ENCODE measurements around the gene EOLA1.
"Not testable (repeated sequence)": the region's sequence is repeated elsewhere in the genome, so short reads cannot be mapped to it uniquely, and the experiment has no call there.

Gene EOLA1

GRCh38 chrX:149539283-149540130, 1.3 kb upstream of the EOLA1 start:
- FAIRE-seq = peak; percentile 100
- peak; percentile 58 for DNase-seq (ENCODE audit: extremely low spot score, insufficient read length, low read depth)

- FAIRE-seq (no peak), DNase-seq (ENCODE audit: extremely low spot score, insufficient read length, low read depth) (peak; percentile 58)
Measured at GRCh38 chrX:149540131-149540620, 636 bp upstream of the EOLA1 start.

- FAIRE-seq (peak; percentile 5), DNase-seq (ENCODE audit: extremely low spot score, insufficient read length, low read depth) (no peak)
Measured at GRCh38 chrX:149541521-149542047, 772 bp downstream of the EOLA1 start.

- not testable (repeated sequence) for DNase-seq (ENCODE audit: extremely low spot score, insufficient read length, low read depth)
Measured at GRCh38 chrX:149545545-149546543, 5.0 kb downstream of the EOLA1 start.

GRCh38 chrX:149546962-149547361, 6.2 kb downstream of the EOLA1 start:
- not testable (repeated sequence) for DNase-seq (ENCODE audit: extremely low spot score, insufficient read length, low read depth)
- FAIRE-seq = peak; percentile 72

More at GRCh38 chrX:149545545-149546543, 5.0 kb downstream of the EOLA1 start:
- peak; percentile 60 for FAIRE-seq

- not testable (repeated sequence) for FAIRE-seq
Measured at GRCh38 chrX:149547782-149548181, 7.0 kb downstream of the EOLA1 start.

GRCh38 chrX:149549701-149550100, 8.9 kb downstream of the EOLA1 start, which contains the start of gene HSFX3:
HSFX3 (minus strand) TSS chrX:149549924; CDS start chrX:149549852, 72 bp downstream.
- DNase-seq (ENCODE audit: extremely low spot score, insufficient read length, low read depth); FAIRE-seq: not testable (repeated sequence)

More at GRCh38 chrX:149547782-149548181, 7.0 kb downstream of the EOLA1 start:
- DNase-seq (ENCODE audit: extremely low spot score, insufficient read length, low read depth) = not testable (repeated sequence)

GRCh38 chrX:149550454-149550853, 9.6 kb downstream of the EOLA1 start:
- peak; percentile 55 for FAIRE-seq

GRCh38 chrX:149551245-149551938, 10.6 kb downstream of the EOLA1 start:
- peak; percentile 88 for FAIRE-seq
- not testable (repeated sequence) for DNase-seq (ENCODE audit: extremely low spot score, insufficient read length, low read depth)

More at GRCh38 chrX:149550454-149550853, 9.6 kb downstream of the EOLA1 start:
- DNase-seq (ENCODE audit: extremely low spot score, insufficient read length, low read depth) = not testable (repeated sequence)

GRCh38 chrX:149551939-149552248, 11.1 kb downstream of the EOLA1 start:
- FAIRE-seq = not testable (repeated sequence)

GRCh38 chrX:149555251-149555650, 14.4 kb downstream of the EOLA1 start:
- not testable (repeated sequence) for DNase-seq (ENCODE audit: extremely low spot score, insufficient read length, low read depth); FAIRE-seq

More at GRCh38 chrX:149551939-149552248, 11.1 kb downstream of the EOLA1 start:
- DNase-seq (ENCODE audit: extremely low spot score, insufficient read length, low read depth) = not testable (repeated sequence)

GRCh38 chrX:149563359-149563758, 22.5 kb downstream of the EOLA1 start:
- DNase-seq (ENCODE audit: extremely low spot score, insufficient read length, low read depth) (no peak), FAIRE-seq (no peak)

- DNase-seq (ENCODE audit: extremely low spot score, insufficient read length, low read depth) = no peak
- FAIRE-seq = no peak
Measured at GRCh38 chrX:149567621-149568417, 27.0 kb downstream of the EOLA1 start.

GRCh38 chrX:149568701-149569296, 28.0 kb downstream of the EOLA1 start:
- FAIRE-seq (no peak), DNase-seq (ENCODE audit: extremely low spot score, insufficient read length, low read depth) (no peak)

- no peak for DNase-seq (ENCODE audit: extremely low spot score, insufficient read length, low read depth)
- FAIRE-seq = no peak
Measured at GRCh38 chrX:149569770-149570169, 29.0 kb downstream of the EOLA1 start.

- FAIRE-seq (no peak), DNase-seq (ENCODE audit: extremely low spot score, insufficient read length, low read depth) (no peak)
Measured at GRCh38 chrX:149570668-149571067, 29.9 kb downstream of the EOLA1 start.

GRCh38 chrX:149571770-149572169, 31.0 kb downstream of the EOLA1 start:
- DNase-seq (ENCODE audit: extremely low spot score, insufficient read length, low read depth) (no peak), FAIRE-seq (no peak)

- FAIRE-seq (no peak), DNase-seq (ENCODE audit: extremely low spot score, insufficient read length, low read depth) (no peak)
Measured at GRCh38 chrX:149572743-149573142, 31.9 kb downstream of the EOLA1 start.
